Neural progenitor cell (in vitro differentiated cells): ENCODE measurements around the gene POU1F1. TPM values are rescaled to one million over a fixed set of nuclear protein-coding genes. Genes with fewer than 3 reads are reported as not detected.

Experiments used
- DNase-seq: peaks from one replicate; pipeline ENCODE4 v3.0.0-alpha.2; 2016; ENCODE audit warnings: low spot score
- H2AFZ ChIP-seq: fragments of 200-600 bp; sonication (generic); replicated peaks from 2 replicates; pipeline ENCODE4 v1.6.1; 2016; ENCODE audit warnings: antibody characterized with exemption
- H3F3A ChIP-seq: fragments of 200-600 bp; sonication (generic); 2 replicates; pipeline ENCODE4 v1.6.1; 2016; ENCODE audit warnings: antibody characterized with exemption, low read depth
- H3K27ac ChIP-seq: fragments of 200-600 bp; sonication (generic); 2 replicates; pipeline ENCODE4 v1.5.1; 2016; ENCODE audit warnings: mild to moderate bottlenecking
- H3K27me3 ChIP-seq: fragments of 200-600 bp; sonication (generic); 2 replicates; pipeline ENCODE4 v1.6.1; 2016; ENCODE audit warnings: mild to moderate bottlenecking, moderate library complexity
- H3K36me3 ChIP-seq: fragments of 200-600 bp; sonication (generic); 2 replicates; pipeline ENCODE4 v1.5.1; 2016
- H3K4me1 ChIP-seq: fragments of 200-600 bp; sonication (generic); 2 replicates; pipeline ENCODE4 v1.6.1; 2016; ENCODE audit warnings: mixed run types
- H3K4me2 ChIP-seq: fragments of 200-600 bp; sonication (generic); 2 replicates; pipeline ENCODE4 v1.6.1; 2016
- H3K4me3 ChIP-seq: fragments of 200-600 bp; sonication (generic); 2 replicates; pipeline ENCODE4 v1.5.1; 2016
- H3K79me2 ChIP-seq: fragments of 200-600 bp; sonication (generic); 2 replicates; pipeline ENCODE4 v1.6.1; 2016; ENCODE audit warnings: low read depth
- H3K9ac ChIP-seq: fragments of 200-600 bp; sonication (generic); 2 replicates; pipeline ENCODE4 v1.6.1; 2016
- H3K9me3 ChIP-seq: fragments of 200-600 bp; sonication (generic); 2 replicates; pipeline ENCODE4 v1.5.1; 2016; ENCODE audit warnings: low read depth
- H4K20me1 ChIP-seq: fragments of 200-600 bp; sonication (generic); 2 replicates; pipeline ENCODE4 v1.6.1; 2016; ENCODE audit warnings: low read depth
- H3K27ac Mint-ChIP-seq: 3 replicates; pipeline ENCODE4 v1.8.0; 2021; ENCODE audit warnings: mixed read lengths
- H3K27me3 Mint-ChIP-seq: 2 replicates; pipeline ENCODE4 v1.8.0; 2022; ENCODE audit warnings: low read depth, mild to moderate bottlenecking, inconsistent platforms, moderate library complexity, mixed read lengths; ENCODE audit not compliant: insufficient read depth
- H3K36me3 Mint-ChIP-seq: 3 replicates; pipeline ENCODE4 v1.8.0; 2021; ENCODE audit warnings: mixed read lengths
- H3K4me1 Mint-ChIP-seq: 3 replicates; pipeline ENCODE4 v1.8.0; 2021; ENCODE audit warnings: mixed read lengths
- H3K4me3 Mint-ChIP-seq: 3 replicates; pipeline ENCODE4 v1.8.0; 2021; ENCODE audit warnings: mild to moderate bottlenecking, moderate library complexity, mixed read lengths
- H3K9me3 Mint-ChIP-seq: 3 replicates; pipeline ENCODE4 v1.8.0; 2020; ENCODE audit warnings: mixed read lengths
- EZH2 ChIP-seq: fragments of 200-600 bp; sonication (generic); IDR thresholded peaks from 2 replicates; pipeline ENCODE4 v1.6.1; 2017; ENCODE audit warnings: antibody characterized with exemption, mild to moderate bottlenecking, moderate library complexity
- EZH2phosphoT487 ChIP-seq: fragments of 200-600 bp; sonication (generic); IDR thresholded peaks from 2 replicates; pipeline ENCODE4 v1.6.1; 2017; ENCODE audit warnings: antibody characterized with exemption
- total RNA-seq: library from RNA; depleted of rRNA; stranded (reverse); fragments of >200 nt; gene quantifications from 2 replicates; pipeline ENCODE4 v1.2.3, GENCODE V29; 2015; ENCODE audit warnings: low replicate concordance
- TF ChIP-seq, protein P1 (sequence below): fragments of 200-600 bp; sonication (generic); IDR thresholded peaks from 2 replicates; pipeline ENCODE4 v1.5.1; 2017; ENCODE audit warnings: antibody characterized with exemption, mild to moderate bottlenecking

POU1F1 gene
- total RNA-seq, 1 donor from 2014 or later = not detected

DNA sequence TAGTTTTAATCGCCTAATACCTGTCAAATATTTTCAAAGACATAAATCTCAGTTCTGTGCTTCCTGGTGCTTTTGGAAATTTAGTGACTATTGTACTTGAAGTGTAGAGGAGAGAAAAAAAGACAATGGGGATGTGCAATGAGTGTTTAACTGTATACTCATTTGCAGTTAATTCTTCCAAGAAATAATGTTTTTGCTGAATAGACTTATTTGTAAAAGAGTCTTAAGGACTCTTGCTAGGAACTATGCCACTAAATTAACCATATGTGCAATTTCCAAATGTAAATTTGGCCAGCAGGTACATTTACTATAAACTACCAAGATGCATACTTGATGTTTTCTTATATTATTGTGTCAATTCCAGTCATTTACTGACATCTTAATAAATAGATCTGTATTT, 47.3 kb downstream of the POU1F1 start:
- Histone ChIP-seq H3K27ac (no peak overlapping the region), H3K9ac (no peak overlapping the region), H3K79me2 (peaks cover 65% of the 10 kb centered on the region), H3K4me1 (peaks cover 23% of the 10 kb centered on the region), H3K36me3 (no peaks in the 10 kb centered on the region), H4K20me1 (no peaks in the 10 kb centered on the region), H3F3A (peaks cover 7% of the 10 kb centered on the region), H3K4me3 (peak overlapping the region; percentile 79), H3K4me2 (peak overlapping the region; percentile 88), H2AFZ (no peak overlapping the region), H3K27me3 (peaks cover 5% of the 10 kb centered on the region), H3K9me3 (no peaks in the 10 kb centered on the region)
- Mint-ChIP-seq H3K36me3 (no peaks in the 10 kb centered on the region), H3K27me3 (no peaks in the 10 kb centered on the region), H3K9me3 (no peaks in the 10 kb centered on the region), H3K4me3 (peak overlapping the region; percentile 6), H3K4me1 (peaks cover 15% of the 10 kb centered on the region), H3K27ac (no peak overlapping the region)
- no peak for TF ChIP-seq EZH2
- TF ChIP-seq EZH2phosphoT487 = no peak
- TF ChIP-seq, protein P1, sequence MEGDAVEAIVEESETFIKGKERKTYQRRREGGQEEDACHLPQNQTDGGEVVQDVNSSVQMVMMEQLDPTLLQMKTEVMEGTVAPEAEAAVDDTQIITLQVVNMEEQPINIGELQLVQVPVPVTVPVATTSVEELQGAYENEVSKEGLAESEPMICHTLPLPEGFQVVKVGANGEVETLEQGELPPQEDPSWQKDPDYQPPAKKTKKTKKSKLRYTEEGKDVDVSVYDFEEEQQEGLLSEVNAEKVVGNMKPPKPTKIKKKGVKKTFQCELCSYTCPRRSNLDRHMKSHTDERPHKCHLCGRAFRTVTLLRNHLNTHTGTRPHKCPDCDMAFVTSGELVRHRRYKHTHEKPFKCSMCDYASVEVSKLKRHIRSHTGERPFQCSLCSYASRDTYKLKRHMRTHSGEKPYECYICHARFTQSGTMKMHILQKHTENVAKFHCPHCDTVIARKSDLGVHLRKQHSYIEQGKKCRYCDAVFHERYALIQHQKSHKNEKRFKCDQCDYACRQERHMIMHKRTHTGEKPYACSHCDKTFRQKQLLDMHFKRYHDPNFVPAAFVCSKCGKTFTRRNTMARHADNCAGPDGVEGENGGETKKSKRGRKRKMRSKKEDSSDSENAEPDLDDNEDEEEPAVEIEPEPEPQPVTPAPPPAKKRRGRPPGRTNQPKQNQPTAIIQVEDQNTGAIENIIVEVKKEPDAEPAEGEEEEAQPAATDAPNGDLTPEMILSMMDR = no peak
- no peak for DNase-seq

DNA sequence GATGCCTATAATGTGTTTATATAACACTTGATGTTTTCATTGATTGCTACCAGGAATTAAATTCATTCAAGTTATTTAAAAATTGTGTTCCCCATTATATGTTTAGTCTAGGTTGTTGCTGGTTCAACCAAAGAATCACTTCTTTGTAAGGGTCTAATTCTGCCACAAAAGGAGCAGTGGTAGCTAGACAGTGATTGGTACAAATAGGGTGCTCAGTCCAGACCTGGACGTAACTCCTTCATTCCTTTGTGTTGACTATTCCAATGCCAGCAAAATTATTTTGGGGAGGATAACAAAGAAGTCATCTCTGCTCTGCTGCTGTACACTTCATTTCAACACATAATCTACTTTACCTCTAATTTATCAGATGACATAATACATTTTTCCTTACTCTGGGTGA, 48.1 kb downstream of the POU1F1 start:
- H3K4me3 Mint-ChIP-seq = peak overlapping the region; percentile 99
- H3K27ac Mint-ChIP-seq = no peak overlapping the region
- no peaks in the 10 kb centered on the region for H3K27me3 Mint-ChIP-seq
- peaks cover 23% of the 10 kb centered on the region for H3K4me1 ChIP-seq
- H3K9ac ChIP-seq = peak overlapping the region; percentile 78
- no peaks in the 10 kb centered on the region for H3K9me3 Mint-ChIP-seq
- H3K9me3 ChIP-seq = no peaks in the 10 kb centered on the region
- H3K79me2 ChIP-seq = peaks cover 57% of the 10 kb centered on the region
- peak overlapping the region; percentile 88 for H3K4me2 ChIP-seq
- peaks cover 5% of the 10 kb centered on the region for H3K27me3 ChIP-seq
- TF ChIP-seq, protein P1 = no peak
- no peak for TF ChIP-seq EZH2
- no peak for TF ChIP-seq EZH2phosphoT487
- H2AFZ ChIP-seq = no peak overlapping the region
- H4K20me1 ChIP-seq = no peaks in the 10 kb centered on the region
- no peaks in the 10 kb centered on the region for H3K36me3 ChIP-seq
- H3K36me3 Mint-ChIP-seq = no peaks in the 10 kb centered on the region
- peaks cover 7% of the 10 kb centered on the region for H3F3A ChIP-seq
- peak overlapping the region; percentile 79 for H3K4me3 ChIP-seq
- peaks cover 15% of the 10 kb centered on the region for H3K4me1 Mint-ChIP-seq
- H3K27ac ChIP-seq = no peak overlapping the region
- peak; percentile 17 for DNase-seq

DNA sequence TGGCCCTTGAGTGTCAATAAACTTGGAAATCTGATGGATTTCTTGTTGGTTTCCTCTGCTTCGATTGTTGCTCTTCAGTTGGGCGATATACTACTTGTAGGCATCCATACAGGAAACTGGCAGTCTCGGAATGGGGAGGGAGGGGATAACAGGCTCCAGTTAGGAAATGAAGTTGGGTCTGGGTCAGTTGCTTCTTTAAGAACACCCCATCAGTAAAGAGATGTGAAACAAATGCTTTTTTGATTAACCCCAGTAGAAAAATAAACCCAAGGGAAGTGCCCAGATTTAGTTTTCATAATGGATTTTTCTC, 48.6 kb downstream of the POU1F1 start:
- no peak for DNase-seq
- Mint-ChIP-seq H3K4me3 (peak overlapping the region; percentile 99), H3K27ac (peak overlapping the region; percentile 97), H3K36me3 (no peaks in the 10 kb centered on the region), H3K27me3 (peaks cover 2% of the 10 kb centered on the region), H3K9me3 (no peaks in the 10 kb centered on the region), H3K4me1 (peaks cover 15% of the 10 kb centered on the region)
- H3K27me3 ChIP-seq = peaks cover 5% of the 10 kb centered on the region
- H3F3A ChIP-seq = peaks cover 7% of the 10 kb centered on the region
- H4K20me1 ChIP-seq = no peaks in the 10 kb centered on the region
- peak overlapping the region; percentile 79 for H3K27ac ChIP-seq
- H3K4me2 ChIP-seq = peak overlapping the region; percentile 88
- peak overlapping the region; percentile 83 for H2AFZ ChIP-seq
- peak overlapping the region; percentile 79 for H3K4me3 ChIP-seq
- H3K9ac ChIP-seq = peak overlapping the region; percentile 78
- H3K36me3 ChIP-seq = no peaks in the 10 kb centered on the region
- H3K4me1 ChIP-seq = peaks cover 20% of the 10 kb centered on the region
- TF ChIP-seq, protein P1 = no peak
- TF ChIP-seq EZH2phosphoT487 (no peak), EZH2 (no peak)
- H3K79me2 ChIP-seq = peaks cover 52% of the 10 kb centered on the region
- no peaks in the 10 kb centered on the region for H3K9me3 ChIP-seq
